ENCODE measurements around the gene CCDC88C. TPM values are rescaled to one million over a fixed set of nuclear protein-coding genes. Genes with fewer than 3 reads are reported as not detected.

CCDC88C gene
- total RNA-seq, 2 experiments from 2014 or later = 151 to 214 TPM

DNA sequence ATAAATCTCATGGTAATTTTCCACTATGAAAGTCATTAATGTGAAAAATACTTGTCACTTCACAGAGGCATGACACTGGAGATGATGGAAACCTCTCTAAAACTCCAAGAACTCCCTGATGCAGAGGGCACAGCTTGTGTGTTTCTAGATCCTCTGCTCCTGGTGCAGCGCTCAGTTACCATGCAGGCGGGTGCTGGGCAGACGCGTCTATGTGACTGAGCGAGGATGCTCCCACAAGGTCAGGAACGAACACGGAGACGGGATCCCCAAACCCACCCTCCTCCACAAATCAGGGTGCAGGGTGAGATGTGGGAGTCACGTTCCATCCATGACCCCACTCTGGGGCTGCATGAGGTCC is 81.5 kb downstream of the CCDC88C start:
- no peaks in the 10 kb centered on the region for H3K27me3 Mint-ChIP-seq
- H3K27ac Mint-ChIP-seq = no peak overlapping the region
- H3K9me3 Mint-ChIP-seq (ENCODE audit: low read depth) = no peaks in the 10 kb centered on the region
- CTCF ChIA-PET = no interaction called here
- H3K4me3 Mint-ChIP-seq = no peak overlapping the region
- ATAC-seq (no peak), DNase-seq (no peak)
- H3K36me3 Mint-ChIP-seq = peaks cover 43% of the 10 kb centered on the region
- peaks cover 23% of the 10 kb centered on the region for H3K4me1 Mint-ChIP-seq

GRCh38 chr14:91335191-91336092 is 82.2 kb downstream of the CCDC88C start:
- peaks cover 29% of the 10 kb centered on the region for H3K4me1 Mint-ChIP-seq
- H3K4me3 Mint-ChIP-seq = no peak overlapping the region
- H3K27ac Mint-ChIP-seq = no peak overlapping the region
- H3K9me3 Mint-ChIP-seq (ENCODE audit: low read depth) = no peaks in the 10 kb centered on the region
- CTCF ChIA-PET = no interaction called here
- no peaks in the 10 kb centered on the region for H3K27me3 Mint-ChIP-seq
- H3K36me3 Mint-ChIP-seq = peaks cover 45% of the 10 kb centered on the region
- ATAC-seq = no peak
- no peak for DNase-seq

GRCh38 chr14:91333650-91334039 is 84.0 kb downstream of the CCDC88C start:
- CTCF ChIA-PET = interaction anchor here (1.0 to 1.9 kb wide), 2 partner anchors 10 to 22 kb away, joined by 3 to 5 read pairs; no protein-coding TSS in a partner anchor
- H3K9me3 Mint-ChIP-seq (ENCODE audit: low read depth) = no peaks in the 10 kb centered on the region
- no peak overlapping the region for H3K4me3 Mint-ChIP-seq
- no peak overlapping the region for H3K27ac Mint-ChIP-seq
- DNase-seq (no peak), ATAC-seq (no peak)
- no peaks in the 10 kb centered on the region for H3K27me3 Mint-ChIP-seq
- peaks cover 38% of the 10 kb centered on the region for H3K4me1 Mint-ChIP-seq
- H3K36me3 Mint-ChIP-seq = peaks cover 33% of the 10 kb centered on the region

DNA sequence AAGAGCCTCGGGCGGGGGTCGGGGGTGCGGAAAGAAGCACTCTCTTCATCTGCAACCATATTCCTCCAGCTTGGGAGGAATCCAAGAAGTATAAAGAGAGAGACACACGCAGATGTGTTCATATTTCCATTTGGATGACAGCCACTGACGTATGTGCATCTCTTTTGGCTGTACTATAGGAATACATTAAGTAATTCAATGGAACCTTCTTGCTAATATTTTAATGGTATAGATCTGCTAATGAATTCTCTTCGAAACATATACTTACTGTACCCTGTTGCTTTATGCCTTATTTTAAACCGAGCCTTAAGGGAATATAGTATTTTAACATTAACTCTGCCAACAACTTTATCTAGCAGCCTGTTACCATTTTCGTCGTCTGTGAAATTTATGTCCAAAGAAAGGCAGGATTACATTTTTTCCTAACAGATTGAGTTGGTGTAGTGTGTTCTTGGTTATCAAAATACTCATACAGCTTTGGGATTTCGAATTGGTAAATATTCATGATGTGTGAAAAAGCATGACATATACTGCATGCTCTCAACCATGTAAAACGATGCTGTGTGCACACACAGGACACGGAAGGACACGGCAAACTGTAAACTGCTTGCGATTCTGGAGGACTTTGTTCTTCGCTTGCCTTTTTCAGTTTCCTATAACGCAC is 84.5 kb downstream of the CCDC88C start:
- peaks cover 38% of the 10 kb centered on the region for H3K4me1 Mint-ChIP-seq
- no peaks in the 10 kb centered on the region for H3K9me3 Mint-ChIP-seq (ENCODE audit: low read depth)
- DNase-seq (no peak), ATAC-seq (no peak)
- H3K36me3 Mint-ChIP-seq = peaks cover 31% of the 10 kb centered on the region
- peak overlapping the region; percentile 61 for H3K27ac Mint-ChIP-seq
- H3K27me3 Mint-ChIP-seq = no peaks in the 10 kb centered on the region
- H3K4me3 Mint-ChIP-seq = no peak overlapping the region
- CTCF ChIA-PET = interaction anchor here (1.0 to 1.9 kb wide), 2 partner anchors 10 to 23 kb away, joined by 3 to 5 read pairs; no protein-coding TSS in a partner anchor

GRCh38 chr14:91332171-91332985 is 85.2 kb downstream of the CCDC88C start:
- Mint-ChIP-seq H3K36me3 (peaks cover 29% of the 10 kb centered on the region), H3K9me3 (ENCODE audit: low read depth) (no peaks in the 10 kb centered on the region), H3K4me3 (no peak overlapping the region), H3K27ac (peak overlapping the region; percentile 61), H3K27me3 (no peaks in the 10 kb centered on the region), H3K4me1 (peaks cover 45% of the 10 kb centered on the region)
- DNase-seq (no peak), ATAC-seq (no peak)
- CTCF ChIA-PET = interaction anchor here (1.0 to 1.4 kb wide), 3 partner anchors 10 to 95 kb away, joined by 3 to 5 read pairs (median 3); no protein-coding TSS in a partner anchor

GRCh38 chr14:91331721-91332120 is 85.9 kb downstream of the CCDC88C start:
- H3K27ac Mint-ChIP-seq = peak overlapping the region; percentile 77
- no peak for ATAC-seq
- H3K4me3 Mint-ChIP-seq = no peak overlapping the region

DNA sequence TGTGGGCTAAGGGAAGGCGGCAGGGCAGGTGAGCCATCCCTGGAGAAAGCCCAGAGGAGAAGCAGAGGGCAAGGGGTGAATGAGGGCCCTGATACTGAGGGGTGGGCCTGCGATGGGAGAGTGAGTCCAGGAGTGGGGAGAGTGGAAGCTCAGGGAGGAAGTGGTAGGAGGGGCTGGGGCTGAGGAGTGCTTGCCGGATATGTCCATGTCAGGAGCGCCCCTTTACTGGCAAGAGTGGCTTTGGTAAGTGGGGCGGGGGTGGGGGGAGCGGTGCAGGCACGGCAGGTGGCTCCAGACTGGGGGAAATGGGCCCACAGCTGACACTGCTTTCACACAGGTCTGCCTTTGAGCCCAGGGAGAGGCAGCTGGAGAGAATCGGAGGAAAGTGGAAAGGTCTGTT is 86.8 kb downstream of the CCDC88C start:
- no peaks in the 10 kb centered on the region for H3K27me3 Mint-ChIP-seq
- H3K4me1 Mint-ChIP-seq = peaks cover 58% of the 10 kb centered on the region
- DNase-seq = no peak
- H3K27ac Mint-ChIP-seq = peak overlapping the region; percentile 77
- peak; percentile 32 for ATAC-seq
- no peak overlapping the region for H3K4me3 Mint-ChIP-seq
- CTCF ChIA-PET = interaction anchor here (0.7 to 1.4 kb wide), 3 partner anchors 12 to 84 kb away, joined by 3 to 5 read pairs (median 3); no protein-coding TSS in a partner anchor
- H3K9me3 Mint-ChIP-seq (ENCODE audit: low read depth) = no peaks in the 10 kb centered on the region
- H3K36me3 Mint-ChIP-seq = peaks cover 30% of the 10 kb centered on the region

More at GRCh38 chr14:91331721-91332120, 85.9 kb downstream of the CCDC88C start:
- H3K4me1 Mint-ChIP-seq = peaks cover 52% of the 10 kb centered on the region
- H3K27me3 Mint-ChIP-seq = no peaks in the 10 kb centered on the region
- no peaks in the 10 kb centered on the region for H3K9me3 Mint-ChIP-seq (ENCODE audit: low read depth)
- peaks cover 29% of the 10 kb centered on the region for H3K36me3 Mint-ChIP-seq
- CTCF ChIA-PET = interaction anchor here (0.7 to 1.4 kb wide), 4 partner anchors 11 to 96 kb away, joined by 3 to 5 read pairs (median 3); no protein-coding TSS in a partner anchor
- DNase-seq = no peak

DNA sequence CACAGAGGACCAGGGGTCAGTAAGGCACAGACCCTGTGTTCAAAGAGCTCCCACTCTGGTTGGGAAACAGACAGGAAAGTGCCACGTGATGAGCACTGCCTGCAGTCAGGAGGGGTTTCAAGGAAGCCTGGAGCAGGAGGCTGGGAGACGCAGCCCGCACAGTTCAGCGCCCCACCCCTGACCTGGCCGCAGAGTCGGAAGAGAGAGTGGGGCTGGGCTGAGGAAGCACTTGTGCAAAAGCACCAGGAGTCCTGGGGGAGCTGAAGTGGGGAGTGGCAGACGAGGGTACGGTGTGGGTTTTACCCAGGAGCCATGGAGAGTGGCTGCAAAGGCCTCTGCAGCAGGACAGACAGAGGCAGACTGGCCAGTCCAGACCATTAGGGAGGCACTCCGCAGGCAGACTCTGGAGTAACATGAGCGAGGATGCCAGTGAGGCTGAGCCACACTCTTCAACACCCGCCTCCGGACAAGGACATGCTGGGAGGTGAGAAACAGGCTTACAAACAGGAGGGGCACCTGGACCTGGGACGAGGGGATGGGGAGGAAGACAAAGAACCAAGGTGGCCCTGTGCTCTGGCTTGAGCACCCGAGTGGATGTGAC is 87.4 kb downstream of the CCDC88C start:
- H3K4me3 Mint-ChIP-seq = no peak overlapping the region
- no peak for DNase-seq
- CTCF ChIA-PET = no interaction called here
- ATAC-seq = no peak
- H3K4me1 Mint-ChIP-seq = peaks cover 63% of the 10 kb centered on the region
- peak overlapping the region; percentile 77 for H3K27ac Mint-ChIP-seq
- H3K36me3 Mint-ChIP-seq = peaks cover 24% of the 10 kb centered on the region
- H3K27me3 Mint-ChIP-seq = no peaks in the 10 kb centered on the region
- no peaks in the 10 kb centered on the region for H3K9me3 Mint-ChIP-seq (ENCODE audit: low read depth)

- DNase-seq (no peak), ATAC-seq (no peak)
- CTCF ChIA-PET = no interaction called here
- Mint-ChIP-seq H3K36me3 (peaks cover 26% of the 10 kb centered on the region), H3K27ac (peak overlapping the region; percentile 77), H3K4me1 (peaks cover 70% of the 10 kb centered on the region), H3K27me3 (no peaks in the 10 kb centered on the region), H3K9me3 (ENCODE audit: low read depth) (no peaks in the 10 kb centered on the region), H3K4me3 (no peak overlapping the region)
These were observed 88.1 kb downstream of the CCDC88C start for GRCh38 chr14:91329486-91330014.

- Mint-ChIP-seq H3K27me3 (no peaks in the 10 kb centered on the region), H3K9me3 (ENCODE audit: low read depth) (no peaks in the 10 kb centered on the region), H3K4me3 (no peak overlapping the region), H3K36me3 (peaks cover 31% of the 10 kb centered on the region), H3K4me1 (peaks cover 77% of the 10 kb centered on the region), H3K27ac (peak overlapping the region; percentile 14)
- CTCF ChIA-PET = no interaction called here
- no peak for DNase-seq
- ATAC-seq = no peak
These were observed 89.1 kb downstream of the CCDC88C start for GRCh38 chr14:91328313-91329050.

DNA sequence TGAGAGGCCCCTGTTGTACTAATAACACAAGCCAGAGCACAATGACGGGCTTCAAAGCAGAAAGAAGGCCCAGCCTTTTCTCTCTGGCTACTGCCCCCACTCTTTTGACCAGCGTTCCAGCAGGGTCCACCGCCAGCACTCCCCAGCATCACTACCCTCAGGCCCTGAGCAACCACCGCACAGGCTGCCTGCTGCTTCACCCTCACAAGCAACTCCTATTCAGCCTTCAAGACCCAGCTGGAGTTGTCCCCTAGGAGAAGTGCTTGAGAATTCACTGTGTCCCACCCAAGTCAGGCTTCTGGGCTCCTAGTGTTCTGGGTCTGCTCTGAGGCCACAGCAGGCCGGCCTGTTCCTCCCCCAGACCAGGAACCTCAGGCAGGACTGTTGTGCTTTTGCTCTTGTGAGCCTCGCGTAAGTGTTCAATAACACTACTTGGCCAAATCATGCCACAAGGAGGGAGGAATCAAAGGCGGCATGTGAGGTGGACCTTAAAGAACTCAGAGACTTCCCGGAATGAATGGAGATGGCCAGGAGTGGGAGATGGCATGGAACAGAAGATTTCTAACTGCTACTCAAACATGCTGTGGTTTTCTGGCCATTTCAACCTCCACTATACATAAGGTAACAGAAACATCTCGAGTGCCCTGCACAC is 89.8 kb downstream of the CCDC88C start:
- Mint-ChIP-seq H3K36me3 (peaks cover 31% of the 10 kb centered on the region), H3K27ac (peak overlapping the region; percentile 48), H3K27me3 (no peaks in the 10 kb centered on the region), H3K4me3 (no peak overlapping the region), H3K4me1 (peaks cover 78% of the 10 kb centered on the region), H3K9me3 (ENCODE audit: low read depth) (no peaks in the 10 kb centered on the region)
- ATAC-seq (no peak), DNase-seq (no peak)
- CTCF ChIA-PET = no interaction called here

- peaks cover 78% of the 10 kb centered on the region for H3K4me1 Mint-ChIP-seq
- H3K36me3 Mint-ChIP-seq = peaks cover 32% of the 10 kb centered on the region
- peak overlapping the region; percentile 22 for H3K27ac Mint-ChIP-seq
- H3K27me3 Mint-ChIP-seq = no peaks in the 10 kb centered on the region
- H3K4me3 Mint-ChIP-seq = no peak overlapping the region
- CTCF ChIA-PET = interaction anchor here (7.9 kb wide), 1 partner anchor 25 kb away, joined by 73 read pairs; no protein-coding TSS in a partner anchor
- DNase-seq = no peak
- no peaks in the 10 kb centered on the region for H3K9me3 Mint-ChIP-seq (ENCODE audit: low read depth)
- no peak for ATAC-seq
These were observed 90.4 kb downstream of the CCDC88C start for GRCh38 chr14:91327250-91327595.

Measured in activated CD8-positive, alpha-beta memory T cell treated with anti-CD3 and anti-CD28 coated beads, Interleukin-2, amount 10 ng/mL, durations not matched to agents 7 days and 5 days (primary cell).